Activated CD8-positive, alpha-beta T cell treated with anti-CD3 and anti-CD28 coated beads for 36 hours (primary cell): ENCODE measurements around the gene ZBTB46. TPM values are rescaled to one million over a fixed set of nuclear protein-coding genes. Genes with fewer than 3 reads are reported as not detected.

Experiments used
- ATAC-seq: fragments of 200-7000 bp; cut with Tn5 transposase; one replicate; pipeline ENCODE4 v1.10.0; 2021; ENCODE audit warnings: mild to moderate bottlenecking, moderate library complexity
- CTCF ChIA-PET: fragments of 350-600 bp; sonication (Branson Sonifier 250); formaldehyde crosslinking; loops from one replicate; lab custom pipeline; 2021; ENCODE audit warnings: antibody characterized with exemption; lab: Charles Lee
- POLR2A ChIA-PET: fragments of 350-600 bp; sonication (Branson Sonifier 250); formaldehyde crosslinking; loops from one replicate; lab custom pipeline; 2021; ENCODE audit warnings: antibody characterized with exemption; lab: Charles Lee
- DNase-seq: peaks from one replicate; pipeline ENCODE4 v3.0.0-alpha.2; 2020
- H3K27ac Mint-ChIP-seq: one replicate; pipeline ENCODE4 v1.8.0; 2021; ENCODE audit warnings: mild to moderate bottlenecking, mixed read lengths
- H3K27me3 Mint-ChIP-seq: one replicate; pipeline ENCODE4 v1.8.0; 2021; ENCODE audit warnings: mixed read lengths
- H3K36me3 Mint-ChIP-seq: one replicate; pipeline ENCODE4 v1.8.0; 2021; ENCODE audit warnings: low read depth, mixed read lengths
- H3K4me1 Mint-ChIP-seq: one replicate; pipeline ENCODE4 v1.8.0; 2021; ENCODE audit warnings: low read depth, mixed read lengths
- H3K4me3 Mint-ChIP-seq: one replicate; pipeline ENCODE4 v1.8.0; 2021; ENCODE audit warnings: mild to moderate bottlenecking, moderate library complexity, mixed read lengths
- H3K9me3 Mint-ChIP-seq: one replicate; pipeline ENCODE4 v1.8.0; 2021; ENCODE audit warnings: mixed read lengths
- CTCF ChIP-seq: fragments of 200-600 bp; IDR thresholded peaks from one replicate; pipeline ENCODE4 v1.8.0; 2022; ENCODE audit warnings: antibody characterized with exemption, mild to moderate bottlenecking
- intact Hi-C: fragments of 100-400 bp; cut with micrococcal nuclease; formaldehyde crosslinking; loops from one replicate; pipeline ENCODE4 v1.10.0; 2022
- total RNA-seq, 2 experiments: library from RNA; stranded (reverse); gene quantifications; one replicate each; pipeline ENCODE4 v1.2.3, GENCODE V29; 2021

Gene ZBTB46
- total RNA-seq, 2 experiments from 2014 or later = 0.31 to 0.38 TPM

GRCh38 chr20:63758152-63758551, 72.9 kb downstream of the ZBTB46 start:
- intact Hi-C loops = no loop called here
- ATAC-seq (no peak), DNase-seq (no peak)
- Mint-ChIP-seq H3K36me3 (no peaks in the 10 kb centered on the region), H3K27ac (no peak overlapping the region), H3K27me3 (no peaks in the 10 kb centered on the region), H3K4me1 (peaks cover 7% of the 10 kb centered on the region), H3K4me3 (no peak overlapping the region), H3K9me3 (no peaks in the 10 kb centered on the region)
- ChIA-PET CTCF (interaction anchor here (0.7 to 1.4 kb wide), 2 partner anchors 51 to 106 kb away, joined by 3 read pairs; partner anchors contain the start of genes ARFRP1 and ZGPAT), POLR2A (no interaction called here)
- no peak for TF ChIP-seq CTCF

GRCh38 chr20:63756648-63756991, 74.4 kb downstream of the ZBTB46 start:
- Mint-ChIP-seq H3K27ac (no peak overlapping the region), H3K27me3 (no peaks in the 10 kb centered on the region), H3K36me3 (no peaks in the 10 kb centered on the region), H3K4me3 (no peak overlapping the region), H3K9me3 (no peaks in the 10 kb centered on the region), H3K4me1 (peaks cover 11% of the 10 kb centered on the region)
- intact Hi-C loops = no loop called here
- CTCF ChIA-PET = interaction anchor here (1.4 to 1.8 kb wide), 2 partner anchors 13 to 19 kb away, joined by 3 to 8 read pairs; no protein-coding TSS in a partner anchor
- TF ChIP-seq CTCF = no peak
- ATAC-seq = peak; percentile 61
- POLR2A ChIA-PET = no interaction called here
- peak; percentile 50 for DNase-seq

DNA sequence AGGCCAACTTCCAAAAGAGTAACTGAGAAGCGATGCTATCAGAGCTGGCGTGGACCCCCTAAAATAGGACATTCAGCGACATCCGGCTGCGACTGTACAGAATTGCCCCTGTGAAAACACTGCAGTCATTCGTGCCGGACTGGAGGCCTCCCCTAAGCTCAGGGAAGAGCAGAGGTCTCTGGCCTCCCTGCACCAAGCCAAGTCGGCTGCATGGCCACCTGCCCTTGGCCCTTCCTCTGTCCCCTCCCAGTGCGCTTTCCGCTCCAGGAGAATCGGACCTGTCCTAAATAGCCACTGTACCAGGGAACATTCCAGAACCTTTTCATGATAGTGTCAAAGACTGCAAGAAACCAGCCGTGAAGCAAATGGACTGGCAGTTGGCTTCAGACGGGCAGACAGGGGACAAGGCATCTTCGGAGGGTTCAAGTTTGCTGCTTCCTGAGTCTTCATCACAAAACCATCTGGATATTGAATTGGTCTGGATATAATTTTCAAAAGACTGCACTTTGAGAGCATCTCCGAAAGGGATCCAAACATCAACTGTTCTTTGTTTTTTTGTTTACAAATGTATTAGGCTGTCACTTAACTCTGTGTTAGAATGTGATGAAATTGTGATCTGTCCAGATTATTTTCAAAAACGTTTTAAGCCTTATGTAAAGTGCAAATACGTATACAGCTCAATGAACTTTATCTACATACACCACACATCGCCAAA, 75.0 kb downstream of the ZBTB46 start:
- no peak for DNase-seq
- ATAC-seq = no peak
- no peak overlapping the region for H3K4me3 Mint-ChIP-seq
- H3K4me1 Mint-ChIP-seq = peaks cover 14% of the 10 kb centered on the region
- no peaks in the 10 kb centered on the region for H3K9me3 Mint-ChIP-seq
- H3K36me3 Mint-ChIP-seq = no peaks in the 10 kb centered on the region
- intact Hi-C loops = no loop called here
- ChIA-PET POLR2A (interaction anchor here (0.7 kb wide), 1 partner anchor 11 kb away, joined by 3 read pairs; no protein-coding TSS in a partner anchor), CTCF (interaction anchor here (1.4 to 2.4 kb wide), 3 partner anchors 12 to 30 kb away, joined by 3 to 8 read pairs (median 8); no protein-coding TSS in a partner anchor)
- TF ChIP-seq CTCF = no peak
- no peaks in the 10 kb centered on the region for H3K27me3 Mint-ChIP-seq
- no peak overlapping the region for H3K27ac Mint-ChIP-seq

GRCh38 chr20:63754008-63754407, 77.1 kb downstream of the ZBTB46 start:
- no peak for ATAC-seq
- Mint-ChIP-seq H3K36me3 (no peaks in the 10 kb centered on the region), H3K27ac (no peak overlapping the region), H3K9me3 (no peaks in the 10 kb centered on the region), H3K4me3 (no peak overlapping the region), H3K27me3 (no peaks in the 10 kb centered on the region), H3K4me1 (peaks cover 26% of the 10 kb centered on the region)
- intact Hi-C loops = no loop called here
- ChIA-PET CTCF (interaction anchor here (1.5 to 2.4 kb wide), 2 partner anchors 32 to 47 kb away, joined by 5 to 8 read pairs; partner anchors contain the start of genes ARFRP1 and ZGPAT), POLR2A (interaction anchor here (1.7 kb wide), 1 partner anchor 15 kb away, joined by 4 read pairs; no protein-coding TSS in a partner anchor)
- TF ChIP-seq CTCF = no peak
- no peak for DNase-seq

GRCh38 chr20:63753381-63753780, 77.7 kb downstream of the ZBTB46 start:
- intact Hi-C loops = no loop called here
- DNase-seq = no peak
- H3K9me3 Mint-ChIP-seq = no peaks in the 10 kb centered on the region
- no peak overlapping the region for H3K27ac Mint-ChIP-seq
- H3K27me3 Mint-ChIP-seq = no peaks in the 10 kb centered on the region
- H3K36me3 Mint-ChIP-seq = no peaks in the 10 kb centered on the region
- CTCF ChIA-PET = interaction anchor here (1.5 to 2.4 kb wide), 2 partner anchors 33 to 46 kb away, joined by 5 to 8 read pairs; partner anchors contain the start of genes ARFRP1 and ZGPAT
- POLR2A ChIA-PET = interaction anchor here (1.7 kb wide), 1 partner anchor 15 kb away, joined by 4 read pairs; no protein-coding TSS in a partner anchor
- no peak for TF ChIP-seq CTCF
- peaks cover 29% of the 10 kb centered on the region for H3K4me1 Mint-ChIP-seq
- H3K4me3 Mint-ChIP-seq = no peak overlapping the region
- ATAC-seq = no peak
